HepG2 (cell line): ENCODE measurements around the gene GLRB. TPM values are rescaled to one million over a fixed set of nuclear protein-coding genes. Genes with fewer than 3 reads are reported as not detected.

Experiments used
- ATAC-seq: fragments of 200-7000 bp; cut with Tn5 transposase; 3 replicates; pipeline ENCODE4 v1.9.1; 2020; ENCODE audit warnings: mild to moderate bottlenecking, moderate library complexity
- BruUV-seq: library from RNA; stranded (reverse); fragments of 400-500 nt; replicated peaks from 2 replicates; lab custom pipeline; 2021; lab: Mats Ljungman, UMichigan
- CTCF ChIA-PET: fragments of 300-600 bp; formaldehyde crosslinking; extraction: SDS; loops from one replicate; lab custom pipeline; 2021; ENCODE audit warnings: low total read pairs, inconsistent platforms, low intra/inter-chr PET ratio; lab: Yijun Ruan, JAX
- POLR2A ChIA-PET: fragments of 350-600 bp; sonication (Branson Sonifier 250); formaldehyde crosslinking; loops from one replicate; lab custom pipeline; 2020; ENCODE audit warnings: antibody characterized with exemption, inconsistent platforms; lab: Yijun Ruan, JAX
- DNase-seq: peaks from one replicate; pipeline ENCODE4 v3.0.0-alpha.2; 2015; ENCODE audit warnings: low spot score
- FAIRE-seq: peaks from 3 replicates; lab custom pipeline; 2011; peaks lifted over from hg19 to GRCh38; lab: Jason Lieb, UNC
- H2AFZ ChIP-seq: one replicate; pipeline ENCODE4 v1.6.1; 2011; ENCODE audit warnings: low read length, inconsistent platforms
- H3K27ac ChIP-seq: fragments of 300-600 bp; 3 replicates; pipeline ENCODE4 v1.8.0; 2011; ENCODE audit warnings: mixed run types, mild to moderate bottlenecking, mixed read lengths, low read length, inconsistent platforms; ENCODE audit not compliant: insufficient read depth; ENCODE audit errors: extremely low read length
- H3K27me3 ChIP-seq, 2 experiments: fragments of 200-600 bp in 1 of 2; 2 replicates in 1 of 2; 3 replicates in 1 of 2; pipeline versions ENCODE4 v1.6.0 to v1.8.0; 2011; ENCODE audit warnings: low read length in 2 of 2, mild to moderate bottlenecking in 2 of 2, moderate library complexity in 2 of 2, inconsistent platforms in 1 of 2; ENCODE audit not compliant: insufficient read depth in 2 of 2, control insufficient read depth in 1 of 2
- H3K36me3 ChIP-seq, 2 experiments: fragments of 200-600 bp in 1 of 2; replicated peaks in 1 of 2; 2 replicates in 1 of 2; 3 replicates in 1 of 2; pipeline versions ENCODE4 v1.5.1 to v1.8.0; 2011; ENCODE audit warnings: low read length in 2 of 2, inconsistent platforms in 1 of 2; ENCODE audit not compliant: insufficient read depth in 2 of 2, control insufficient read depth in 1 of 2
- H3K4me1 ChIP-seq: 2 replicates; pipeline ENCODE4 v1.5.1; 2012; ENCODE audit warnings: low read length, inconsistent platforms; ENCODE audit not compliant: insufficient read depth
- H3K4me2 ChIP-seq: 2 replicates; pipeline ENCODE4 v1.6.0; 2011; ENCODE audit warnings: low read depth, low read length, inconsistent platforms
- H3K4me3 ChIP-seq, 3 experiments: fragments of 200-600 bp in 1 of 3; sonication (generic), shearing (Covaris generic) in 1 of 3; replicated peaks in 1 of 3; 2 replicates each; pipeline ENCODE4 v1.5.1; 2011 to 2016; ENCODE audit warnings: low read length in 3 of 3, inconsistent platforms in 2 of 3, low read depth in 2 of 3, mild to moderate bottlenecking in 2 of 3, control low read depth in 1 of 3, mixed read lengths in 1 of 3; ENCODE audit not compliant: insufficient read depth in 1 of 3
- H3K79me2 ChIP-seq: one replicate; pipeline ENCODE4 v1.6.1; 2011; ENCODE audit warnings: low read length, inconsistent platforms; ENCODE audit not compliant: insufficient read depth
- H3K9ac ChIP-seq: 2 replicates; pipeline ENCODE4 v1.6.0; 2011; ENCODE audit warnings: mild to moderate bottlenecking, low read depth, low read length, inconsistent platforms; ENCODE audit not compliant: insufficient read depth
- H3K9me3 ChIP-seq: 2 replicates; pipeline ENCODE4 v1.5.1; 2012; ENCODE audit warnings: mild to moderate bottlenecking, low read length
- H4K20me1 ChIP-seq: 2 replicates; pipeline ENCODE4 v1.6.0; 2011; ENCODE audit warnings: inconsistent platforms, mild to moderate bottlenecking, low read length, moderate library complexity; ENCODE audit not compliant: insufficient read depth
- ARID4A ChIP-seq: sonication (generic); formaldehyde crosslinking; IDR thresholded peaks from 2 replicates; pipeline ENCODE4 v1.5.0; 2020; ENCODE audit warnings: mild to moderate bottlenecking, missing genetic modification reagents, borderline replicate concordance
- FOXP4 ChIP-seq: sonication (generic); formaldehyde crosslinking; IDR thresholded peaks from 2 replicates; pipeline ENCODE4 v1.4.0; 2020; ENCODE audit warnings: missing genetic modification reagents
- GZF1 ChIP-seq: sonication (generic); formaldehyde crosslinking; IDR thresholded peaks from 2 replicates; pipeline ENCODE4 v1.5.1; 2020; ENCODE audit warnings: mild to moderate bottlenecking, missing genetic modification reagents
- HCFC1 ChIP-seq: fragments of 150-350 bp; IDR thresholded peaks from 2 replicates; pipeline ENCODE4 v1.6.1; 2014; ENCODE audit warnings: low read depth, low read length
- NFKB2 ChIP-seq: sonication (generic); formaldehyde crosslinking; IDR thresholded peaks from 2 replicates; pipeline ENCODE4 v1.4.0; 2020; ENCODE audit warnings: missing genetic modification reagents, borderline replicate concordance
- SKIL ChIP-seq: sonication (generic); formaldehyde crosslinking; IDR thresholded peaks from 2 replicates; pipeline ENCODE4 v1.8.0; 2022; ENCODE audit warnings: missing genetic modification reagents, mild to moderate bottlenecking, moderate library complexity, borderline replicate concordance
- SP140L ChIP-seq: sonication (generic); formaldehyde crosslinking; IDR thresholded peaks from 2 replicates; pipeline ENCODE4 v1.4.0; 2020; ENCODE audit warnings: missing genetic modification reagents, borderline replicate concordance
- SP4 ChIP-seq: sonication (generic); formaldehyde crosslinking; IDR thresholded peaks from 2 replicates; pipeline ENCODE4 v1.8.1; 2023; ENCODE audit warnings: mild to moderate bottlenecking, missing genetic modification reagents
- TBP ChIP-seq: sonication (generic); formaldehyde crosslinking; IDR thresholded peaks from 2 replicates; pipeline ENCODE4 v1.5.0; 2020; ENCODE audit warnings: missing genetic modification reagents
- TEF ChIP-seq: sonication (generic); formaldehyde crosslinking; IDR thresholded peaks from 2 replicates; pipeline ENCODE4 v1.5.0; 2020; ENCODE audit warnings: missing genetic modification reagents
- XBP1 ChIP-seq: sonication (generic); formaldehyde crosslinking; IDR thresholded peaks from 2 replicates; pipeline ENCODE4 v1.5.0; 2020; ENCODE audit warnings: missing genetic modification reagents
- ZBTB25 ChIP-seq: IDR thresholded peaks from 2 replicates; pipeline ENCODE4 v1.6.1; 2018; ENCODE audit warnings: missing genetic modification reagents
- ZNF737 ChIP-seq: sonication (generic); formaldehyde crosslinking; IDR thresholded peaks from 2 replicates; pipeline ENCODE4 v1.5.0; 2020; ENCODE audit warnings: missing genetic modification reagents, mild to moderate bottlenecking, borderline replicate concordance
- ZNF749 ChIP-seq: sonication (generic); formaldehyde crosslinking; IDR thresholded peaks from 2 replicates; pipeline ENCODE4 v1.8.0; 2022; ENCODE audit warnings: mild to moderate bottlenecking, missing genetic modification reagents, moderate library complexity, borderline replicate concordance
- ZNF839 ChIP-seq: sonication (generic); formaldehyde crosslinking; IDR thresholded peaks from 2 replicates; pipeline ENCODE4 v1.4.0; 2020; ENCODE audit warnings: missing genetic modification reagents, mild to moderate bottlenecking, borderline replicate concordance
- WGBS: methylation state at CpG from one replicate; pipeline ENCODE4 v1.1.6; 2017; ENCODE audit warnings: low lambda C conversion rate; 5-methylcytosine and 5-hydroxymethylcytosine counted together
- in situ Hi-C: cut with HindIII; loops from 2 replicates; pipeline ENCODE4 v1.10.0; 2017; ENCODE audit warnings: low pct_unique_long_range_greater_than_20kb; ENCODE audit not compliant: extremely low pct_ligation_motif_present
- intact Hi-C: fragments of 100-400 bp; cut with micrococcal nuclease; formaldehyde crosslinking; loops from one replicate; pipeline ENCODE4 v1.10.0; 2022; ENCODE audit not compliant: unreplicated experiment
- polyA plus RNA-seq, 8 experiments: library from polyadenylated mRNA; depleted of rRNA in 3 of 8; stranded (reverse) in 7 of 8; unstranded in 1 of 8; fragments of >200 nt; fragmentation: Illumina TruSeq in 4 of 8; extraction: Trizol in 4 of 8; gene quantifications; 2 replicates each; pipeline versions ENCODE4 v1.2.1 to v1.2.3, GENCODE V29; 2011 to 2016; ENCODE audit warnings: low read depth in 4 of 8, missing spikeins in 1 of 8, mixed read lengths in 1 of 8; ENCODE audit not compliant: insufficient read depth in 1 of 8
- total RNA-seq, 5 experiments: library from RNA; depleted of rRNA; stranded (reverse); fragments of >200 nt; fragmentation: Illumina TruSeq; extraction: Trizol; gene quantifications; 2 replicates each; pipeline ENCODE4 v1.2.3, GENCODE V29; 2016; ENCODE audit warnings: low read depth in 1 of 5

Gene GLRB
- total and polyA plus RNA-seq, 2 of the 13 experiments (the other 11 are each of a cell fraction or from before 2014, with no cell fraction given) = 0.17 to 0.24 TPM

GRCh38 chr4:157195374-157195773, 119.4 kb downstream of the GLRB start:
- Histone ChIP-seq H4K20me1 (no peaks in the 10 kb centered on the region), H3K79me2 (no peaks in the 10 kb centered on the region), H3K9ac (no peak overlapping the region), H3K36me3 (no peaks in the 10 kb centered on the region), H3K4me1 (no peaks in the 10 kb centered on the region), H3K27ac (no peak overlapping the region), H3K4me2 (no peak overlapping the region), H3K27me3 (no peaks in the 10 kb centered on the region), H3K4me3 (no peak overlapping the region), H2AFZ (no peak overlapping the region), H3K9me3 (no peaks in the 10 kb centered on the region)
- ChIA-PET POLR2A (no interaction called here), CTCF (no interaction called here)
- FAIRE-seq (no peak), ATAC-seq (no peak), DNase-seq (no peak)
- no TSS peak for BruUV-seq
- 4% methylated on average over 2 of the region's 2 CpGs for WGBS
- in situ Hi-C loops = no loop called here
- intact Hi-C loops = no loop called here
- TF ChIP-seq ZNF749 (CRISPR knock-in tag) (no peak), TEF (no peak), SKIL (CRISPR knock-in tag) (no peak), ZBTB25 (CRISPR knock-in tag) (no peak), SP140L (CRISPR knock-in tag) (no peak), HCFC1 (no peak), SP4 (CRISPR knock-in tag) (no peak), GZF1 (CRISPR knock-in tag) (no peak), FOXP4 (CRISPR knock-in tag) (no peak), XBP1 (CRISPR knock-in tag) (no peak), ARID4A (CRISPR knock-in tag) (no peak), ZNF737 (CRISPR knock-in tag) (no peak), NFKB2 (no peak), TBP (no peak), ZNF839 (CRISPR knock-in tag) (no peak)
